GM12872 (cell line): ENCODE measurements around the gene NEK4.

Experiments
- CTCF ChIP-seq: IDR thresholded peaks from 3 replicates; pipeline ENCODE4 v1.5.1; 2011; ENCODE audit warnings: low read depth, mild to moderate bottlenecking, low read length, moderate library complexity; ENCODE audit not compliant: insufficient read depth

Gene NEK4

DNA sequence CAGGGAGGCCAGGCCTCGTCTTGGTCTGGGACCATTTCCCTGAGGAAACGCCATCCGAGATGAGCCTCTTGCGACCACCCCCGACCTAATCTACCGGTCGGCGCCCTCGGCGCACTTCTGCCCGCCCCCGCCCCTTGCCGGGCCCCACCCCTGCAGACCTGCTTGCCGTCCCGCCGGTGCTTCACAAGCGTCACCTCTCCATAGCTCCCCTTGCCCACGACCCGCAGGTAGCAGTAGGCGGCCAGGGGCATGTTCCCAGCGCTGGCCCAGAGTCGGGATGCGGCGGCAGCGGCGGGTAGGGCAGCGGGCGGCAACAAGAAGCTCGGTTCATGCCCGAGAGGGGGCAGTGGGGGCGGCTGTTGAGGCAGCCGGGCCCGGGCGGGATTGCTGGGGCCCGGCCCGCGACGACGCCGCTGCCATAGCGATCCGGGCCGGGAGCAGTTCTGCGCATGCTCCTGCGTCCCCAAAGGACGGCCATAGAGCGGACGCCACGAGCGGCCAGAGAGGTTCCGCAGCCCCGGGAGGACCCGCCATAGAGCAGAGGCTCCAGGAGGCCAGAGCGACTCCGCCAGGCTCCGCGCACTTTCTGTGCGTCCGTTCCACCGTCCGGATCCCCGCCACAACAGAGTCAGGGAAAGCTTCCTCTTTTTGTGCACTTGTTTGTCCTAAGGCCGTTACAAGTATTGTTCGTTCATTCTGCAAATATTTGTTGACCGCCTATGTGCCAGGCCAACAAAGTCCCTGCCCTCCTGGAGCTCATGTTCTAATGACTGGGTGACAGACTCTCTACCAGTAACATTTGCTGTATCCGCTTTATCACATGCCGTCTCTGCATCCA is at the start of gene NEK4:
Gene NEK4, minus strand, starts transcription at position 445 of the 838 bp plus-strand sequence. Its CDS starts 194 bp downstream, at position 251.
- TF ChIP-seq CTCF: 0 out of 3 replicates have a peak, but pooled peaks have one; percentile 12

GRCh38 chr3:52819936-52820335 is 49.2 kb upstream of the NEK4 start:
- no peak for TF ChIP-seq CTCF

DNA sequence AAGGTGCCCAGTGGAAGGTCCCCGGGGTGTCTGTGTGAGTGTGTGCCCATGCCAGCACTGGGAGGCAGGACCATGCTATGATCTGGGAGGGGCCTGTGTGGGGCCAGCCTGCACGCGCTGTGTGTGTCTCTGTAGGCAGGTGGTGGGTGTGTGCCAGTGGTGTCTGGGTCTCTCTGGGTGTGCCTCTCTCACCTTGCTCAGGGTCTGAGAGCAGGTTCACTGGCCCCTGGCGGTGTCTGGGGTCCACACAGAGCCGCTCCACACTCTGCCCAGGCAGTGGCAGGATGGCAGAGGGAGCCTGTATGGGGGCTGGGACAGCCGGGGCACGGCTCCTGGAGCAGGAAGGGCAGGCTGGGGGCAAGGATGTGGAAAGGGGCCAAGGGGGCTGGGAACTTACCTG is 47.1 kb upstream of the NEK4 start:
- no peak for TF ChIP-seq CTCF

DNA sequence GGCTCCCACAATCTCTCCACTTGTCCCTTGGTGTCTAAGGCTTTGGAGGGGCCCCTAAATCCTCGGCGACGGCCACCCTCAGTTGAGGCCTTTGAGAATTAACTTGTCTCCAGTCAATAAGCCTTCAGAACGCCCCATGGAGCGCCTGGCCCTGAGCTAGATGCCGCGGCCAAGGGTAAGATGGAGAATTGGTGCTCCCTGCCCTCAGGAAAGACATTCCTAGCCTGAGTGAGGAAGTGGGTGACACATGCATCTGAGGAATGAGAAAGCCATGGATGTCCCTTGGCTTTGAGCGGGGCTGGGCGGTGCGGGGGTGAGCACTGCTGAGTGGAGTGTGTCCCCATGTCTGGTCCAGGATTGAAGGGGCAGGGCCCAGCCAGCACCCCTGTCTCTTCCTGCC is 46.5 kb upstream of the NEK4 start:
- no peak for TF ChIP-seq CTCF

DNA sequence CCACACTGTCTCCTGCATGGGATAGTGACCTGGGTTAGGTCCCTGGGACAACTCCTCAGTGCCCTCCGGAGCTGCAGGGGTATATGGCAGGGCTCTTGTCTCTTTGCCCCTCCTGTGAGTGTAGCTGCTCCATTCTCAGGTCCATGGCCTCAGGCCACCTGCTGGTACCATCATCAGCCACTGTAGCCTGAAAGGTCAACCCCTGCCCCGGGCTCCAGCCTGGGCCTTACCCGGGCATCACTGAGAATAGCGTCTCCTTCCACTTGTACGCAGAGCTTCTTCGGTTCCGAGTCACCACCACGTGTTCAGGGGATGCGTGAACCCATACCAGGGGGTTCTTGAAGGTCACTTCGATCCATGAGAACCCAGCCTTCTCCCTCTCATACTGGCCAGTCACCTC is 45.9 kb upstream of the NEK4 start:
- no peak for TF ChIP-seq CTCF

DNA sequence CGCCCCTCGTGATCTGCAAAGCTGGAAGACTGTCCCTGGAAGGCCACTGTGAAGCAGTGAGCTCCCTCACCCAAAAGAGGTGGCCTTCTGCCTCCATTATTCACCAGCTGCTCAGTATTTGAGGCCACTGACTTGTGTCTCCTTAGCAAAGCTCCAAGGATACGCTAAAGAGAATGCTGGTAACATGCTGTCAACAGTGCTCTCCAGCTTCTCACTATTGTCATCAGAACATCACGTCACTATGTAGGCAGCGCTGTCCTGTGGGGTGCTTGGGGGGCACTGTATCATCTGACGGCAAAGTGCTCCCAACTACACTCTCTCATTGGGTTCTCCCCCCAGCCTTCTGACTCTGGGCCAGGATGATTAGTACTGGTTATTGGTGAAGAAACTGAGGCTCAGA is 45.5 kb upstream of the NEK4 start:
- no peak for TF ChIP-seq CTCF

DNA sequence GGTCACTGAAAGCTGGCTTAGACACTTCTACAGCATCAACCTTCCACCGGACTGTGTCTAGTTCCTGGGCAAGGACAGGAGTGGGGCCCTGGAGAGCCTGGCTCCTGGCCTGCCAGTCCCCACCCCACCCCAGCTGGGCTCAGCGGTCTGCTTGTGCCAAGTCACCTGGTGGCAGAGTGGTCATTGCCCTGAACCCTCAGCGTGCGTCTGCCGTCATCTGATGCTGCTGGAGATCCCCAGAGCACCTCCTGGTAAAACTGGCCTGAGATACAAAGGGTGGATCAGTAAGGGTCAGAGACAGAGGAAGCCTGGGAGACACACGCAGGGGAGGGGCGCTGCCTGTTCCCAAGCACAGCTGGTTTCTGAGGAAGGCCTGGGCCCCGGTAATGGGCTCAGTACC is 43.1 kb upstream of the NEK4 start:
- no peak for TF ChIP-seq CTCF
